HepG2 (cell line): Measurements from ENCODE around the gene VASN. TPM values are rescaled to one million over a fixed set of nuclear protein-coding genes. Genes with fewer than 3 reads are reported as not detected.

Source experiments
- CEBPG ChIP-seq: IDR thresholded peaks from 2 replicates; pipeline ENCODE4 v1.6.1; 2016
- DMAP1 ChIP-seq: IDR thresholded peaks from 2 replicates; pipeline ENCODE4 v1.6.1; 2016
- DR1 ChIP-seq: sonication (generic); formaldehyde crosslinking; IDR thresholded peaks from 2 replicates; pipeline ENCODE4 v1.8.0; 2021; ENCODE audit warnings: mild to moderate bottlenecking, missing genetic modification reagents, inconsistent platforms
- GATAD1 ChIP-seq: IDR thresholded peaks from 2 replicates; pipeline ENCODE4 v1.6.1; 2016; ENCODE audit warnings: missing genetic modification reagents, missing compliant biosample characterization
- HNF1B ChIP-seq: sonication (generic); formaldehyde crosslinking; IDR thresholded peaks from 2 replicates; pipeline ENCODE4 v1.5.1; 2020; ENCODE audit warnings: mild to moderate bottlenecking, moderate library complexity, missing genetic modification reagents
- HNF4A ChIP-seq: sonication (generic); formaldehyde crosslinking; IDR thresholded peaks from 2 replicates; pipeline ENCODE4 v1.4.0; 2020; ENCODE audit warnings: missing genetic modification reagents
- MED13 ChIP-seq: sonication (generic); formaldehyde crosslinking; IDR thresholded peaks from 2 replicates; pipeline ENCODE4 v1.5.0; 2020; ENCODE audit warnings: missing genetic modification reagents
- MYC ChIP-seq: sonication (generic); formaldehyde crosslinking; IDR thresholded peaks from 2 replicates; pipeline ENCODE4 v1.9.0; 2021; ENCODE audit warnings: missing genetic modification reagents, borderline replicate concordance
- NCOR1 ChIP-seq: fragments of 200-600 bp; sonication (generic); IDR thresholded peaks from 2 replicates; pipeline ENCODE4 v1.7.0; 2017; ENCODE audit warnings: antibody characterized with exemption, low read length, borderline replicate concordance
- NFATC3 ChIP-seq: sonication (generic); formaldehyde crosslinking; IDR thresholded peaks from 2 replicates; pipeline ENCODE4 v1.5.1; 2020; ENCODE audit warnings: mild to moderate bottlenecking, missing genetic modification reagents
- PPARG ChIP-seq: conservative IDR thresholded peaks from 2 replicates; pipeline ENCODE4 v1.6.1; 2016; ENCODE audit warnings: missing biosample characterization, missing genetic modification reagents
- SIN3A ChIP-seq: IDR thresholded peaks from 2 replicates; pipeline ENCODE4 v1.6.1; 2011; ENCODE audit warnings: low read depth, mild to moderate bottlenecking, control low read depth, low read length, borderline replicate concordance
- SNAI1 ChIP-seq: sonication (generic); formaldehyde crosslinking; IDR thresholded peaks from 2 replicates; pipeline ENCODE4 v1.5.0; 2020; ENCODE audit warnings: mild to moderate bottlenecking, missing genetic modification reagents, borderline replicate concordance
- SRSF9 ChIP-seq: fragments of 200-400 bp; formaldehyde crosslinking; IDR thresholded peaks from 2 replicates; pipeline ENCODE4 v1.6.1; 2018; ENCODE audit warnings: borderline replicate concordance, mild to moderate bottlenecking, low read depth, low read length; ENCODE audit not compliant: insufficient read depth, poor library complexity, severe bottlenecking
- SRY ChIP-seq: sonication (generic); formaldehyde crosslinking; IDR thresholded peaks from 2 replicates; pipeline ENCODE4 v1.8.0; 2022; ENCODE audit warnings: mild to moderate bottlenecking, missing genetic modification reagents
- ZBTB38 ChIP-seq: sonication (generic); formaldehyde crosslinking; IDR thresholded peaks from 2 replicates; pipeline ENCODE4 v1.5.1; 2020; ENCODE audit warnings: mild to moderate bottlenecking, missing genetic modification reagents
- ZC3H13 ChIP-seq: sonication (generic); formaldehyde crosslinking; IDR thresholded peaks from 2 replicates; pipeline ENCODE4 v1.8.1; 2023; ENCODE audit warnings: mild to moderate bottlenecking, missing genetic modification reagents, moderate library complexity
- ZKSCAN8 ChIP-seq: IDR thresholded peaks from 2 replicates; pipeline ENCODE4 v1.6.1; 2016; ENCODE audit warnings: borderline replicate concordance, missing genetic modification reagents, missing compliant biosample characterization
- ZNF207 ChIP-seq: fragments of 450-650 bp; IDR thresholded peaks from 2 replicates; pipeline ENCODE4 v1.6.1; 2016; ENCODE audit warnings: antibody characterized with exemption, borderline replicate concordance
- ZNF329 ChIP-seq: sonication (generic); formaldehyde crosslinking; IDR thresholded peaks from 2 replicates; pipeline ENCODE4 v1.9.0; 2021; ENCODE audit warnings: low read depth, mild to moderate bottlenecking, missing genetic modification reagents
- ZNF343 ChIP-seq: sonication (generic); formaldehyde crosslinking; IDR thresholded peaks from 2 replicates; pipeline ENCODE4 v1.4.0; 2020; ENCODE audit warnings: mild to moderate bottlenecking, missing genetic modification reagents
- ZNF770 ChIP-seq: sonication (generic); formaldehyde crosslinking; IDR thresholded peaks from 2 replicates; pipeline ENCODE4 v1.5.0; 2020; ENCODE audit warnings: mild to moderate bottlenecking, missing genetic modification reagents
- ZNF841 ChIP-seq: sonication (generic); formaldehyde crosslinking; IDR thresholded peaks from 2 replicates; pipeline ENCODE4 v1.8.1; 2023; ENCODE audit warnings: missing genetic modification reagents, borderline replicate concordance
- ZXDC ChIP-seq: sonication (generic); formaldehyde crosslinking; IDR thresholded peaks from 2 replicates; pipeline ENCODE4 v1.5.0; 2020; ENCODE audit warnings: mild to moderate bottlenecking, missing genetic modification reagents
- polyA plus RNA-seq, 8 experiments: library from polyadenylated mRNA; depleted of rRNA in 3 of 8; stranded (reverse) in 7 of 8; unstranded in 1 of 8; fragments of >200 nt; fragmentation: Illumina TruSeq in 4 of 8; extraction: Trizol in 4 of 8; gene quantifications; 2 replicates each; pipeline versions ENCODE4 v1.2.1 to v1.2.3, GENCODE V29; 2011 to 2016; ENCODE audit warnings: low read depth in 4 of 8, missing spikeins in 1 of 8, mixed read lengths in 1 of 8; ENCODE audit not compliant: insufficient read depth in 1 of 8
- total RNA-seq, 5 experiments: library from RNA; depleted of rRNA; stranded (reverse); fragments of >200 nt; fragmentation: Illumina TruSeq; extraction: Trizol; gene quantifications; 2 replicates each; pipeline ENCODE4 v1.2.3, GENCODE V29; 2016; ENCODE audit warnings: low read depth in 1 of 5

Gene VASN
- total and polyA plus RNA-seq, 2 of the 13 experiments (the other 11 are each of a cell fraction or from before 2014, with no cell fraction given), result 8.4 to 18.2 TPM

GRCh38 chr16:4350787-4351659 is 20.6 kb upstream of the VASN start, which contains the start of gene PAM16 (continued):
- TF ChIP-seq ZNF770 (CRISPR knock-in tag) (peak; percentile 15; the same call in 1 of the 2 replicates), CEBPG (CRISPR knock-in tag) (peak; percentile 32; the same call in 1 of the 2 replicates), HNF1B (CRISPR knock-in tag) (peak; percentile 22; the same call in 1 of the 2 replicates), ZC3H13 (CRISPR knock-in tag) (0 out of 2 replicates have a peak, but pooled peaks have one; percentile 39), ZNF841 (CRISPR knock-in tag) (0 out of 2 replicates have a peak, but pooled peaks have one; percentile 56), ZNF207 (no peak), ZNF343 (no peak), ZKSCAN8 (CRISPR knock-in tag) (no peak), DR1 (peak; percentile 33; the same call in 1 of the 2 replicates), HNF4A (peak; percentile 36; the same call in 1 of the 2 replicates), MYC (peak; percentile 89), ZBTB38 (CRISPR knock-in tag) (no peak; the same call in 1 of the 2 replicates), SRY (CRISPR knock-in tag) (peak; percentile 65), SRSF9 (no peak), SNAI1 (CRISPR knock-in tag) (no peak), ZNF329 (0 out of 2 replicates have a peak, but pooled peaks have one; percentile 26), NCOR1 (no peak), NFATC3 (CRISPR knock-in tag) (no peak), PPARG (CRISPR knock-in tag) (no peak), ZXDC (CRISPR knock-in tag) (0 out of 2 replicates have a peak, but pooled peaks have one; percentile 64), GATAD1 (CRISPR knock-in tag) (peak; percentile 65; the same call in 1 of the 2 replicates), SIN3A (peak; percentile 72; the same call in 1 of the 2 replicates), MED13 (CRISPR knock-in tag) (0 out of 2 replicates have a peak, but pooled peaks have one; percentile 15), DMAP1 (peak; percentile 72; the same call in 1 of the 2 replicates)
